ENCODE measurements around the gene NUP160. TPM values are rescaled to one million over a fixed set of nuclear protein-coding genes. Genes with fewer than 3 reads are reported as not detected.
"Not testable (repeated sequence)": the region's sequence is repeated elsewhere in the genome, so short reads cannot be mapped to it uniquely, and the experiment has no call there.

Gene NUP160
- total RNA-seq, 4 donors from 2014 or later = 5.6 to 44.6 (median 22.1) TPM

DNA sequence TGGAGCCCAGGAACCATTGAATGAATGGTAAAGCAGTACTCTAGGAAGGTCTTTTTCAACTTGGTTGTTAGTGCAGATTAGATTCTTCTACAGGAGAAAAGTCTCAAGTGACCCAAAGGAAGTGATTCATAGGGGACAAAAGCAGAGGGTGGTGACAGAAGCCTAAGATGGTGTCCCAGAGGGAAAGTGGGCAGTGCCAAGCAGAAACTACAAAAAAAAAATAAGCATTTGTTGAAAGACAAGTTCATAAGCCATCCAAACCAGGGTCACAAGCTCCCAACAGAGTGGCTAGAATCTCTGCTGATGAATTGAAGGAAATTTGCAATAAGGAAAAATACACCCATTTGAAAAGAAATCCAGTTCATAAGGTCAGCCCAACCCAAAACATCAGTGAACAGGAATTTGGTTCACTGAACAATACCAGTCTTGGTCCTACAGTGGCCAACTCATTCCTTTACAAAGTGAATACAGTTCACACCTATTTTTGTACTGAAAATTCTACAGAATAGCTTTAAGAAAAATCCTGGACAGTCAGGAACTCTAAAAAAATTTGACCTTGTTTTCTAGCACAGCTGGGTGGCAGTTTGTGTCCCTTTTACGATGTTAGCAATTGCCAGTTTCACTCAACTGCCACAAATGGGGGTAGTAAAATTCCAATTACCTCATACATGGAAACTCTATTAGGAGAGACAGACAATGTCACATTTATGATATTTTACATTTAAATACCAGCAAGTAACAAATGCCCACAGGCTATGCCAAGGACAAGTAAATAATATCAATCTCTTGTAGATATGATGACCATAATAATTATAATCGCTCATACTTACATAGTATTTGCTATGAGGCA, 21.6 kb upstream of the NUP160 start:
- in situ Hi-C loops (cut with MboI; ENCODE audit: low pct_ligation_motif_present in 1 of 4, low pct_unique_long_range_greater_than_20kb in 1 of 4, low sequenced_read_pairs in 3 of 4) = no loop called here
- H3K36me3 ChIP-seq = no peaks in the 10 kb centered on the region
- intact Hi-C loops (cut with DNase I; ENCODE audit: low total_unique reads) = loop anchor here (5.0 kb wide), 1 partner anchor 1667 kb away; no protein-coding TSS in a partner anchor

DNA sequence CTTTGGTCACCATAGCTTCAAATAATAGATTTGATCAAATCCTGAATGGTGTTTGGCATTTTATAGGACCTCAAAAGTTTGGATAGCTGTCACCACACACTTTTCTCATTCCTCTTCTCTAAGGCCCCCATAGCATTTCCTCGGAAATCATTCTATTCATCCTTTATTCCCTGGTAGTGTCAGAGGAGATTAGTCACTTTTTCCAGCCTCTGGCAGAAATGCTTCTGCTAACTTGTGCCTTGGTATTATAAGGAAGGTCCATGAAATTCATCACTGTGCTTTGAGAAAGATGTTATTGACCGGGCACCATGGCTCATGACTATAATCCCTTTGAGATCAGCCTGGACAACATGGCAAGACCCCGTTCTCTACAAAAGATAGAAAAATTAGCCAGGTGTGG, 19.7 kb upstream of the NUP160 start:
- intact Hi-C loops (cut with DNase I; ENCODE audit: low total_unique reads) (no loop called here), in situ Hi-C loops (cut with MboI; ENCODE audit: low pct_ligation_motif_present in 1 of 4, low pct_unique_long_range_greater_than_20kb in 1 of 4, low sequenced_read_pairs in 3 of 4) (no loop called here)
- 67 to 96% methylated on average over 1 to 3 of the region's 3 CpGs for WGBS, 2 donors (ENCODE audit: low coverage in 1 of 2)
- Histone ChIP-seq H3K36me3 (no peaks in the 10 kb centered on the region), H3K9me3 (no peaks in the 10 kb centered on the region), H3K27me3 (no peaks in the 10 kb centered on the region), H3K4me3 (no peak overlapping the region), H3K4me1 (peaks cover 0 to 8% (median 4%) of the 10 kb centered on the region in 4 donors), H3K27ac (no peak overlapping the region)
- DNase-seq = no peak
- no peak for TF ChIP-seq POLR2A (IDR thresholded peaks at IDR 0.05)
- TF ChIP-seq POLR2AphosphoS5 (IDR thresholded peaks at IDR 0.05) = no peak
- TF ChIP-seq, protein P1, sequence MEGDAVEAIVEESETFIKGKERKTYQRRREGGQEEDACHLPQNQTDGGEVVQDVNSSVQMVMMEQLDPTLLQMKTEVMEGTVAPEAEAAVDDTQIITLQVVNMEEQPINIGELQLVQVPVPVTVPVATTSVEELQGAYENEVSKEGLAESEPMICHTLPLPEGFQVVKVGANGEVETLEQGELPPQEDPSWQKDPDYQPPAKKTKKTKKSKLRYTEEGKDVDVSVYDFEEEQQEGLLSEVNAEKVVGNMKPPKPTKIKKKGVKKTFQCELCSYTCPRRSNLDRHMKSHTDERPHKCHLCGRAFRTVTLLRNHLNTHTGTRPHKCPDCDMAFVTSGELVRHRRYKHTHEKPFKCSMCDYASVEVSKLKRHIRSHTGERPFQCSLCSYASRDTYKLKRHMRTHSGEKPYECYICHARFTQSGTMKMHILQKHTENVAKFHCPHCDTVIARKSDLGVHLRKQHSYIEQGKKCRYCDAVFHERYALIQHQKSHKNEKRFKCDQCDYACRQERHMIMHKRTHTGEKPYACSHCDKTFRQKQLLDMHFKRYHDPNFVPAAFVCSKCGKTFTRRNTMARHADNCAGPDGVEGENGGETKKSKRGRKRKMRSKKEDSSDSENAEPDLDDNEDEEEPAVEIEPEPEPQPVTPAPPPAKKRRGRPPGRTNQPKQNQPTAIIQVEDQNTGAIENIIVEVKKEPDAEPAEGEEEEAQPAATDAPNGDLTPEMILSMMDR (IDR thresholded peaks at IDR 0.05) = no peak
- no peak for TF ChIP-seq EP300 (IDR thresholded peaks at IDR 0.05; ENCODE audit: low read depth)

More for the DNA sequence above, 21.6 kb upstream of the NUP160 start:
- Histone ChIP-seq H3K4me1 (peaks cover 0 to 8% (median 0%) of the 10 kb centered on the region in 4 donors), H3K27ac (peak overlapping the region in 1 of 4 donors; percentile 8), H3K27me3 (no peaks in the 10 kb centered on the region), H3K9me3 (no peaks in the 10 kb centered on the region), H3K4me3 (no peak overlapping the region)
- WGBS, 2 donors (ENCODE audit: low coverage in 1 of 2) = 48 to 51% methylated on average over 2 of the region's 2 CpGs
- DNase-seq = no peak
- TF ChIP-seq, protein P1 (IDR thresholded peaks at IDR 0.05) = no peak
- no peak for TF ChIP-seq EP300 (IDR thresholded peaks at IDR 0.05; ENCODE audit: low read depth)
- no peak for TF ChIP-seq POLR2A (IDR thresholded peaks at IDR 0.05)
- TF ChIP-seq POLR2AphosphoS5 (IDR thresholded peaks at IDR 0.05) = no peak

DNA sequence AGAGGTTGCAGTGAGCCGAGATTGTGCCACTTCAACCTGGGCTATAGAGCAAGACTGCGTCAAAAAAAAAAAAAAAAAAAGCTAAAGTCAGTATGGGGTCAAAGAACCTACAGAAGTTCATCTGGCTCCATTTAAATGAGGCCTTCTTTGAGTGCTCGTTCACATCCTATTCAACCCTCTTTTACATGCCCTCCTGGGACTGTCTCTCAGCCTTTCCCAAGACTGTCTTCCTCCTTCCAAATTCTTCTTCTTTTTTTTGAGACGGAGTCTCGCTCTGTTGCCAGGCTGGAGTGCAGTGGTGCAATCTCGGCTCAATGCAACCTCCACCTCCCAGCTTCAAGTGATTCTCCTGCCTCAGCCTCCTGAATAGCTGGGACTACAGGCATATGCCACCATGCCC, 18.7 kb upstream of the NUP160 start:
- in situ Hi-C loops (cut with MboI; ENCODE audit: low pct_ligation_motif_present in 1 of 4, low pct_unique_long_range_greater_than_20kb in 1 of 4, low sequenced_read_pairs in 3 of 4); H3K4me3 ChIP-seq; H3K27ac ChIP-seq; H3K9me3 ChIP-seq; H3K4me1 ChIP-seq; H3K27me3 ChIP-seq; intact Hi-C loops (cut with DNase I; ENCODE audit: low total_unique reads); DNase-seq; H3K36me3 ChIP-seq: not testable (repeated sequence)
- WGBS, 2 donors (ENCODE audit: low coverage in 1 of 2) = 87 to 90% methylated on average over 4 to 6 of the region's 6 CpGs

DNA sequence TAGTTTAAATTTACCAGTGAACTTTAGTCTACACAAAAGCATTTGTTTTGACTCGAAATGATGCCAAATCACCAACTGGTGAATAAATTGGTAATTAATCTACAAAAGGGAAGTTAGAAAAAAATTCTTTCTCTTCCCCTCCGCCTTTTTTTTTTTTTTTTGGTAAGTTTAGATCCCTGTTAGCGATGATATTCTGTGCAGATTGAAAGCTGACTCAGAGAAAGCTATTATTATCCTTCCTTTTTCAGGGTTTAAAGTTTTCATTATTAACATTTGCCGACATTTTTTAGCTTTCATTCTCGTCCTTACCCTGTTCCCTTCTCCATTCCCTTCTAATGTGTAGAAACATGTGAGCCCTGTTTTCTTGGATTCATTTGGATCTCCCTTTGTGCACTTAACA, 16.8 kb upstream of the NUP160 start:
- peak overlapping the region in 3 of 4 donors; percentile 18 to 49 (median 24) for H3K27ac ChIP-seq

More for the DNA sequence above, 16.8 kb upstream of the NUP160 start:
- Histone ChIP-seq H3K36me3 (no peaks in the 10 kb centered on the region), H3K4me1 (peaks cover 0 to 8% (median 0%) of the 10 kb centered on the region in 4 donors), H3K27me3 (no peaks in the 10 kb centered on the region), H3K9me3 (no peaks in the 10 kb centered on the region), H3K4me3 (no peak overlapping the region)
- TF ChIP-seq POLR2AphosphoS5 (IDR thresholded peaks at IDR 0.05) = no peak
- TF ChIP-seq, protein P1 (IDR thresholded peaks at IDR 0.05) = no peak
- no peak for TF ChIP-seq EP300 (IDR thresholded peaks at IDR 0.05; ENCODE audit: low read depth)
- TF ChIP-seq POLR2A (IDR thresholded peaks at IDR 0.05) = no peak
- 42 to 66% methylated on average over 4 to 5 of the region's 5 CpGs for WGBS, 2 donors (ENCODE audit: low coverage in 1 of 2)
- no peak for DNase-seq
- in situ Hi-C loops (cut with MboI; ENCODE audit: low pct_ligation_motif_present in 1 of 4, low pct_unique_long_range_greater_than_20kb in 1 of 4, low sequenced_read_pairs in 3 of 4) (no loop called here), intact Hi-C loops (cut with DNase I; ENCODE audit: low total_unique reads) (no loop called here)
